Activated CD8-positive, alpha-beta memory T cell treated with anti-CD3 and anti-CD28 coated beads for 48 hours (primary cell): ENCODE data around the gene ATP9A.
"Not testable (repeated sequence)": the region's sequence is repeated elsewhere in the genome, so short reads cannot be mapped to it uniquely, and the experiment has no call there.

Experiments
- DNase-seq, 3 experiments: peaks; one replicate each; pipeline ENCODE4 v3.0.0-alpha.2; 2020; ENCODE audit warnings: low read depth in 2 of 3, low spot score in 2 of 3

Gene ATP9A

GRCh38 chr20:51696304-51697071 lies 71.7 kb downstream of the ATP9A start:
- no peak for DNase-seq

DNA sequence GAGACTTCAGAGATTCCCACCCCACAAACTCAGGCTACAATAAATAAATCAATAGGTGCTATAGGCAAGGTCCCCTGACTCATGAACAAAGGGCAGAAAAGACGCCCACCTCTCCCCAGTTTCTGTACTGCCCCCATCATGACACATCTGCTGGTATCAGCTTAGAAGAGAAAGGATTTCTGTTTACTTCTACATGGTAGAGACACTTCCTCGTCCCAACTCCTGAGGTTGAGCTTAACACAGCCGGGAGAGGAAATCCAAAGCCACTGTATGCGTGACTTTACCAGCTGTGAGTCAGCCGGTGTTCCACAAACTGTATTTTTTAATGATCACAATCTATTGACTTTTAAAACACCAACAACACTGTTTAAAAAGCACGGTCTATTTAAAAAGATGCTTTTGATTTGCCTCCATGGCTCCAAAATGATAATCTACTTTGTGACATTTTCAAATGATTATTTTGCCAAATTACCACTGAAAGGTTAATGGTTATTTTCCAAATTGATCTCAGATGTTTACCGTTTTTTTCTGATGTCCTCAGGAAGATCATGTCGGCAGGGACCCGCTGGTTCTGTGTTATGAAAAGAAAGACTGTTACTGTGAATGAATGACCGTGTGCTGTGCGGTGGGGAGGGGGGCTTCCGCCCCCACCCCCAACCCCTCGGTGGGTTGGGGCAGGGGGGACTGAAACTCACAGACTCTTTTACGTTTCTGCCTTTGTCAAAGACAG lies 72.5 kb downstream of the ATP9A start:
- peak in 1 of 3 experiments; percentile 2 for DNase-seq

GRCh38 chr20:51692806-51693400 lies 75.3 kb downstream of the ATP9A start:
- no peak for DNase-seq

- no peak for DNase-seq
Measured at GRCh38 chr20:51691703-51692102, 76.5 kb downstream of the ATP9A start.

DNA sequence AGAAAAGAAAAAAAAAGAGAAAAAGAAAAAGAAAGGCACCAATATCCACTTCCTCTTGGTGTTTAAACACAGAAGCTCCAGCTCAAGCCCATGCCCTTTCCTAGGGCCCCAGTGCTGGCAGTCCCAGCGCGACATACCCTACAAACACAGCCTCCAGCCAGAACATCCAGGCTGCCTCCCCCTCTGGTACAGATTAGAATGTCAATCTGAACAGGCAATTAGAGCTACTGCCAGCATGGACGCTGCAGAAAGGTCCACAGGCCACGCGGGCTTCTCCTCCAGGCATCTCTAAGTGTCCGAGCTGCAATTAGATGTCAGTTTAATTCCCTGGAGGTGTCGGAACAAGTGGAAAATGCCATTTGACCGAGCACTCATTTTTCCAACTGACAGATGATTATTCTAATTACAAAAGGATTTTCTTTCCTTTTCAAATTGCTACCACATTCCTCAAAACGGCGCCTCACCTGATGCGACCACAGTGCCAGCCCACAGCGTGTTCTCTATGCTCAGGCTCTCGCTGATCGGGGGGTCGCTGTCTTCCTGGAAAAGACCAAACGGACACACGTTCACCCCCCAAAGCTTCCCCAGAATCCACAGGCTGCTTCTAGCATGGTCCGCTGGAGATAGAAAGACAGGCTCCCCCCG lies 79.5 kb downstream of the ATP9A start:
- no peak for DNase-seq

DNA sequence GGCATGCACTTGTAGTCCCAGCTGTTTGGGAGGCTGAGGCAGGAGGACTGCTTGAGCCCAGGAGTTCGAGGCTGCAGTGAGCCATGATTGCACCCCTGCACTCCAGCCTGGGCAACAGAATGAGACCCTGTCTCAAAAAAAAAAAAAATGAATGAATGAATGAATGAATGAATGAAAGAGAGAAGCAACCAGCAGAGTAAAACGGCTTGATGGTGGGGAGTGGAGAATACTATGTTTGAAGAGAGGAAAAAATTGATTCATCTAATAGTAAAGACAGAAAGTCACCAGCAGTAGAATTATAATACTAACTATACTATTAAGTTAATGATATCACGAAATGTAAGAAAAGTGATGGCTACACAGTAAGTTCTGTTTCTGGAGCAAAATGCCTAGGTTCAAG lies 80.6 kb downstream of the ATP9A start:
- no peak for DNase-seq

- DNase-seq = no peak
Measured at GRCh38 chr20:51687108-51687507, 81.1 kb downstream of the ATP9A start.

DNA sequence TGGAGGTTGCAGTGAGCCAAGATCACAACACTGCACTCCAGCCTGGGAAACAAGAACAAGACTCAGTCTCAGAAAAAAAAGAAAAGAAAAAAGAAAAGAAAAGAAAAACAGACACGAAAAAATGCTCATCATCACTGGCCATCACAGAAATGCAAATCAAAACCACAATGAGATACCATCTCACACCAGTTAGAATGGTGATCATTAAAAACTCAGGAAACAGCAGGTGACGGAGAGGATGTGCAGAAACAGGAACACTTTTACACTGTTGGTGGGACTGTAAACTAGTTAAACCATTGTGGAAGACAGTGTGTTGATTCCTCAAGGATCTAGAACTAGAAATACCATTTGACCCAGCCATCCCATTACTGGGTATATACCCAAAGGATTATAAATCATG lies 82.7 kb downstream of the ATP9A start:
- not testable (repeated sequence) for DNase-seq

DNA sequence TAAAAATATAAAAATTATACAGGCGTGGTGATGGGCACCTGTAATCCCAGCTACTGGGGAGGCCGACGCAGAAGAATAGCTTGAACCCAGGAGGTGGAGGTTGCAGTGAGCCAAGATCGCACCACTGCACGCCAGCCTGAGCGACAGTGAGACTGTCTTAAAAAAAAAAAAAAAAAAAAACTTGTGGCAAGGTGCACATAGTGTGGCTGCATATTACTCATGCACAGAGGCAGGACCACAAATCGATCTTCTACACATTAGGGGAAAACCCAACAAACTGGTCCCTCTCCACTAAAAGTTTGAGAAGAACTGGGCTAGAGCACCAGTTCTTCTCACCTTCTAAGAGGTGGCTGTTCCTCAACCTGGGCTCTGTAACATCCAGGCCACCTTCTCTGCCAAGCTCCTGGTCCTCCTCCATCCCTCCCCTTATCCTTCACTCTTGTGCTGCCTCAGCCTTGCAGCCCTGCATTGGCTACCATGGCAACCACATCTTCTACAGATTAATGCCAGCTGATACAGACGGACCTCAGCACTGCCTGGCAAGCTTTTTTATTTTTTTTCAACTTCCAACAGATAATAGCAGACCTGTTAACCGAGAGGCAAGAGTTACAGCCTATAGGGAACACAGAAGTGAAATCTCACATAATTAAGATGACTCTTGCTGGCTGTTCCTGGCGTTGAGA lies 88.0 kb downstream of the ATP9A start:
- no peak for DNase-seq

GRCh38 chr20:51679254-51679921 lies 88.8 kb downstream of the ATP9A start:
- no peak for DNase-seq

DNA sequence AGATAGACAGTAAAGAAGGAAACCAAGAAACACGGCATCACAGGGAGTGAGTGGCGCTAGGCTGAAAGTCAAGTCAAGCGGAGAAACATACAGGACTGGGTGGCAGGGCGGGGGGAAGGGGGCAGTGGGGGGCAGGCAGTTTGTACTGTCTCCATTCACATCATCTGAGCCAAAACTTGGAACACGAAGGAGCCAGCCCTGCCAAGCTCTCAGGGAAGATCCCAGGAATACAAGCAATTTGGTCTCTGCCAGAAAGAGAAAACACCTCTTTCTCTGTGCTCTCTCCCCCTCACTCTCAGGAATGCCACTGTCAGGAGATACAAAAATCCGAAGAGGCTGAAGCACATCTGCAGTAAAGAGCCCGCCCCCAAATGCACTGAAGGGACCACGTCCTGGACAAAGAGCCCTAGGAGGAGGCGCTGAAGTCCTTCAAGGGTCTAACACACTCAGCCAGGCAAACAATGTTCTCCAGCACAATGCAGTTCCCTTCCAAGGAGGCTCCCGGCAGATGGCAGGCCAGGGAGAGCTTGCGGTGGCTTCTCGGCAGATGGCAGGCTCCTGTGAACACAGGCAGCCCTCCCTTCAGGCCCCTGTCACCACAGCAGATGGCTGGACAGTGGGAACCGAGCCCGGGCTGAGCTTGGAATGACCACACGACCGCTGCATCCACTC lies 90.0 kb downstream of the ATP9A start:
- no peak for DNase-seq

DNA sequence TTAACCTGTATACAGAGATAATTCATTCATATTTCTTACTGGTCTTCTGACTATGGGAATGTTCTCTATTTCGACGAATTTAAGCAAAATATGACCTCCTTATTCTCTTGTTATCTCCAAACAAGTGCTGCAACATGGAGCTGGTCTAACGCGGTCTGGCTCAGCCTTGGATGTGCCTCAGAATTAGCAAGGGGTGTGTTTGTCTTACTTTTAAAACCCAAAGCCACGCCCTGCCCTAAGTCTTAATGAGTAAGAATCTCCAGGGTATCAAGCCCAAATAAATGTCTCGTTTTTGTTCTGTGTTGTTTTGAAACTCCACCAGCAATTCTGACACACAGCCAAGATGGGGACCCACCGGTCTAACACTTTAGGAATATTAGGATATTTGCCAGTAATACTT lies 99.2 kb downstream of the ATP9A start:
- no peak for DNase-seq

DNA sequence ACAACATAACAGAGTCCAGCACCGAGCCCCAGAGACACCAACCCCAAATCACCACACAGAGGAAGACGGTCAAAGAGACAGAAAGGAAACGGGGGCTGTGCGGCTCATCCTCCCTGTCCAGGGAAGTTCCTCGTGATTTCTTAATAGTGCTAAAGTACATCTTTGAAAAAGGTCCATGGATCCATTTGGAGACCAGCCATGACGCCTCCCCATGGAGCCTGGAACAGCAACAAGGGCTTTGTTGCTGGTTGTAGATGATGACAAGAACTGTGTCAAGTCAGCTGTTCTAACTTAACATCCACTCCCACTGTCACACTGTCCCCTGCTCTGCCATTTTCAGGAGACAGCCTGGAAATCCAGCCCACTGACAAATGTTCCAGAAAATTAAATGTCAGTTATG lies 99.7 kb downstream of the ATP9A start:
- DNase-seq = no peak

GRCh38 chr20:51667491-51667890 lies 100.7 kb downstream of the ATP9A start:
- no peak for DNase-seq

- DNase-seq = no peak
Measured at GRCh38 chr20:51667002-51667408, 101.2 kb downstream of the ATP9A start.

DNA sequence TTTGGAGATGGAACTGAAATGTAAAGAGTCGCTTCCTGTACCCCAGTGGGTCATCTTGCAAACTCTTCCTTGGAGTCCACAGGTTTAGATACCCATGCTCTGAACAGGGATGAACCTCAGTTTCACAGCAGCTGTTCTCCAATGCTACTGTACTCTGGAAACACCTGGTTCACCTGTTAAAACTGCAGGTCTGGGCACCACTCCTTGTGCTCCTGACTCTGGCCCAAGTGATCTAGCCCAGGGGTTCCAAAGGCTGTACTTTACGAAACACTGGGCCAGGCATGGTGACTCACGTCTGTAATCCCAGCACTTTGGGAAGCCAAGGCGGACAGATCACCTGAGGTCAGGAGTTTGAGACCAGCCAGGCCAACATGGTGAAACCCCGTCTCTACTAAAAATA lies 102.1 kb downstream of the ATP9A start:
- DNase-seq = no peak

DNA sequence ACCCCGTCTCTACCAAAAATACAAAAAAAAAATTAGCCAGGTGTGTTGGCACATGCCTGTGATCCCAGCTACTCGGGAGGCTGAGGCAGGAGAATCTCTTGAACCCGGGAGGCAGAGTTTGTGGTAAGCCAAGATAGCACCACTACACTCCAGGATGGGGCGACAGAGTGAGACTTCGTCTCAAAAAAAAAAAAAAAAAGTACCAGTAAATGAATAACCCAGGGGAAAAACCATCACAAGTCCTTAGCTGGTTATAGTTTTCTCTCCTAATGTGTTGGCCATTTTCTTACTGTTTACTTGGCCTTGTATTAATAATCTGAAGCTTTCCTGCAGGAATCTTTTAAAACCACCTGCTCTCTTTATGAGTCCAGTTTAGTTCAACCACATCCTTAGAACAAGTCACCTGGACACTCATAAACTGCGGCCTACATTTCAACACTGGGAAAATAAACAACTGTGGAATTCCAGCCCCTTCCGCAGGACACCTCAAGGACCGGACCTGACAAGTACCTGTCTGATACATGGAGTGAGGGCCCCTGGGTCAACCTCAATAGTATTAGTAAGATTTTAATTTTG lies 102.6 kb downstream of the ATP9A start:
- no peak for DNase-seq

DNA sequence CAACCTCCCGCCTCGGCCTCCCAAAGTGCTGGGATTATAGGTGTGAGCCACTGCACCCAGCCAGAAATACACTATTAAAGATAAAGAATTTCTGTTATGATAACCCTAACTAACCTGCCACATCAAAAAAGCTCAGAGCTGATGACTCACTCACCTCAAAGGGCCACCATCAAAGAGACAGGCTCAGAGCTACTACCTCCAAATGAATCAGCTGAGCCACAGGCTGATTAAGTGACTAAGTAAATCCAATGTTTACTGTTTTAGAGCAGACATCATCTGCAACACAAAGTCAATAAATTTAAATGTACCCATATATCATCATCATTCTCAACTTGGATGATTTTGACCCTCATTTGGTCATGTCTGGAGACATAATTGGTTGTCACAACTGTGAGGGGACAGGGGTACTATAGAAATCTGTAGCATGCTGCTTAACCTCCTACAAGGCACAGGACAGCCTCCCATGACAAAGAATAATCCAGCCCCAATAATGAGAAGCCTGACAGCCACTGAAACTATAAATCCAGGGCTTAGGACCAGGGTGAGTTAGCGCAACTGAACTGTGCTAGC lies 106.5 kb downstream of the ATP9A start:
- DNase-seq = peak in 2 of 3 experiments; percentile 6 to 8
